Measurements from ENCODE around the gene GRM5. TPM values are rescaled to one million over a fixed set of nuclear protein-coding genes. Genes with fewer than 3 reads are reported as not detected.
"Not testable (repeated sequence)": the region's sequence is repeated elsewhere in the genome, so short reads cannot be mapped to it uniquely, and the experiment has no call there.

GRM5 gene
- total and polyA plus RNA-seq, 2 donors from 2014 or later = 0.06 to 0.63 TPM

DNA sequence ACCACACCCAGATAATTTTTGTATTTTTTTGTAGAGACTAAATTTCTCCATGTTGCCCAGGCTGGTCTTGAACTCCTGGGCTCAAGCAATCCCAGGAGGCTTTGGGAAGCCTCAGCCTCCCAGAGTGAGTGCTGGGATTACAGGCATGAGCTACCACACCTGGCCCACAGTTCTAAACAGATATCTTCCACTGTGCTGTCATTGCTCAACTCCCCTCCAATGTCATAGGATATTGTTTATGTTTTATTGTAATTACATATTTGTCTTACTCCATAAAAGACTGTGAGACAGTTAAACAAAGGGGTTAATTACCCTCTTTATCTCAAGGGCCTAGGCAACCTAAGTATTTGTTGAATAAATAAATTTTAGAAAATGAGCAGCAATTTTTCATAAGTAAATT lies 204.2 kb downstream of the GRM5 start:
- no peaks in the 10 kb centered on the region for H3K36me3 ChIP-seq (ENCODE audit: control insufficient read depth in 2 of 3, insufficient read depth in 3 of 3, low read length in 3 of 3)
- H3K27me3 ChIP-seq (ENCODE audit: control insufficient read depth, insufficient read depth, low read length) = no peaks in the 10 kb centered on the region
- no peak overlapping the region for H3K27ac ChIP-seq (ENCODE audit: low read depth in 2 of 2, low read length in 2 of 2)
- TF ChIP-seq, protein P1, sequence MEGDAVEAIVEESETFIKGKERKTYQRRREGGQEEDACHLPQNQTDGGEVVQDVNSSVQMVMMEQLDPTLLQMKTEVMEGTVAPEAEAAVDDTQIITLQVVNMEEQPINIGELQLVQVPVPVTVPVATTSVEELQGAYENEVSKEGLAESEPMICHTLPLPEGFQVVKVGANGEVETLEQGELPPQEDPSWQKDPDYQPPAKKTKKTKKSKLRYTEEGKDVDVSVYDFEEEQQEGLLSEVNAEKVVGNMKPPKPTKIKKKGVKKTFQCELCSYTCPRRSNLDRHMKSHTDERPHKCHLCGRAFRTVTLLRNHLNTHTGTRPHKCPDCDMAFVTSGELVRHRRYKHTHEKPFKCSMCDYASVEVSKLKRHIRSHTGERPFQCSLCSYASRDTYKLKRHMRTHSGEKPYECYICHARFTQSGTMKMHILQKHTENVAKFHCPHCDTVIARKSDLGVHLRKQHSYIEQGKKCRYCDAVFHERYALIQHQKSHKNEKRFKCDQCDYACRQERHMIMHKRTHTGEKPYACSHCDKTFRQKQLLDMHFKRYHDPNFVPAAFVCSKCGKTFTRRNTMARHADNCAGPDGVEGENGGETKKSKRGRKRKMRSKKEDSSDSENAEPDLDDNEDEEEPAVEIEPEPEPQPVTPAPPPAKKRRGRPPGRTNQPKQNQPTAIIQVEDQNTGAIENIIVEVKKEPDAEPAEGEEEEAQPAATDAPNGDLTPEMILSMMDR (IDR thresholded peaks at IDR 0.05; ENCODE audit: borderline replicate concordance, extremely low read depth, insufficient read depth) = no peak
- no peak overlapping the region for H3K9ac ChIP-seq (ENCODE audit: low read length in 3 of 3)
- H3K4me3 ChIP-seq (ENCODE audit: low read length in 3 of 3) = no peak overlapping the region
- no peaks in the 10 kb centered on the region for H3K4me1 ChIP-seq (ENCODE audit: control insufficient read depth in 2 of 3, insufficient read depth in 2 of 3, low read depth in 1 of 3, low read length in 3 of 3)
- FAIRE-seq = no peak
- no peaks in the 10 kb centered on the region for H3K9me3 ChIP-seq (ENCODE audit: control insufficient read depth in 2 of 3, insufficient read depth in 1 of 3, low read length in 3 of 3)
- intact Hi-C loops (cut with DNase I) = no loop called here
- DNase-seq = no peak

DNA sequence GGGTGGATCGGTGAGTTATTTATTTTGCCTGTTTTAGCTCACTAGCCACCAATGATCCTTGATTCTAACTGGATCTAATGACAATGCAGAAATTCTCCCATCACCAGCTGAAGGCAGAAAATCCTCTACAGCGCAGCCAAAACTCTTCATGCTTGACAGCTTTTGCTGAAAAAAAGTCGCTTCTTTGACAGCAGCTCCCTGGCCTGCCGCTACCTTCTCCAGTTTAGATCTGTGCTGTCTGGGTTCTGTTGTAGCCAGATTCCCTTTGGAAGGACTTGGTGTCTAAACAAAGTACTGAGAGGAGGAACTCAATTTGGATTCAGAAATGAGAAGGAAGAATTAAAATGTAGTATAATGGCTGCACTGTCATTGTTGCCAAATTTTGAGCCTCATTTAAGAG lies 205.4 kb downstream of the GRM5 start:
- H3K27ac ChIP-seq (ENCODE audit: low read depth in 2 of 2, low read length in 2 of 2); intact Hi-C loops (cut with DNase I); H3K9me3 ChIP-seq (ENCODE audit: control insufficient read depth in 2 of 3, insufficient read depth in 1 of 3, low read length in 3 of 3); H3K4me1 ChIP-seq (ENCODE audit: control insufficient read depth in 2 of 3, insufficient read depth in 2 of 3, low read depth in 1 of 3, low read length in 3 of 3); H3K4me3 ChIP-seq (ENCODE audit: low read length in 3 of 3); FAIRE-seq; H3K9ac ChIP-seq (ENCODE audit: low read length in 3 of 3); H3K36me3 ChIP-seq (ENCODE audit: control insufficient read depth in 2 of 3, insufficient read depth in 3 of 3, low read length in 3 of 3); H3K27me3 ChIP-seq (ENCODE audit: control insufficient read depth, insufficient read depth, low read length): not testable (repeated sequence)
- peak in 3 of 5 donors; percentile 11 to 44 (median 13) for DNase-seq

DNA sequence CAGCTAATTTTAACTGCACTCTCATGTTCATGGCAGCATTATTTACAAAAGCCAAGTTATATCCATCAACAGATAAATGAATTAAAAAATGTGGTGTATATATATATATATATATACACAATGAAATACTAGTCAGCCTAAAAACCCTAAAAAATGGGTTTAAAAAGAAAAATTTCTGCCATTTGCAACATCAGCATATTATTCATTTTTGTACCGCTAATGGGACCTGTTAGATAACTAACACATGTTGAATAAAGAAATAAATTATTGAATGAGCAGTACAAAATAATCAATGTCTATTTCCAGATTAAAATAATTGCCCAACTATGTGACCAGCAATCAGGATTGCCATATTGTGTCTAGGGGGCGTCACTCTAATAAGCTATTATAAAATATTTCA lies 211.8 kb downstream of the GRM5 start:
- H3K36me3 ChIP-seq (ENCODE audit: control insufficient read depth in 2 of 3, insufficient read depth in 3 of 3, low read length in 3 of 3); H3K9me3 ChIP-seq (ENCODE audit: control insufficient read depth in 2 of 3, insufficient read depth in 1 of 3, low read length in 3 of 3); H3K27me3 ChIP-seq (ENCODE audit: control insufficient read depth, insufficient read depth, low read length); H3K9ac ChIP-seq (ENCODE audit: low read length in 3 of 3); intact Hi-C loops (cut with DNase I); H3K4me1 ChIP-seq (ENCODE audit: control insufficient read depth in 2 of 3, insufficient read depth in 2 of 3, low read depth in 1 of 3, low read length in 3 of 3); H3K4me3 ChIP-seq (ENCODE audit: low read length in 3 of 3); DNase-seq; FAIRE-seq; H3K27ac ChIP-seq (ENCODE audit: low read depth in 2 of 2, low read length in 2 of 2): not testable (repeated sequence)

DNA sequence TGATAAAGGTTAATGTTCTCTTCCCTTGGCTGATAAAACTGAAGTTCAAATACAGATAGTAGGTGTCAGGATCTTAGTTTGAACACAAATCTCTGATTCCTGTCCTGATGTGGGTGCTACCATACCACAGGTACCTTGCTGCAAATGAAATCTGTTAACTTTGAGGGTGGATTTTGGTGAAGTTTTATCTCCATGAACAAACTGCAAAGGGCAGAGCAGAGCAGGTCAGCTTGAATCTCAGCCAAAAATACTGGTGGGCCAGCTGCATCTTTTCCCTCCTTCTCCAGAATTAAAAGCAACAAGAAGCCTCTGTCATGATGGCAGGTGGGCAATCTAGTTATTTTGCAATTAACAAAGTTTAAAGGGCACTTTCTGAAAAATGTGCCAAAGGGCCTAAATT lies 214.2 kb downstream of the GRM5 start:
- intact Hi-C loops (cut with DNase I); H3K9me3 ChIP-seq (ENCODE audit: control insufficient read depth in 2 of 3, insufficient read depth in 1 of 3, low read length in 3 of 3); H3K27ac ChIP-seq (ENCODE audit: low read depth in 2 of 2, low read length in 2 of 2); H3K9ac ChIP-seq (ENCODE audit: low read length in 3 of 3); H3K36me3 ChIP-seq (ENCODE audit: control insufficient read depth in 2 of 3, insufficient read depth in 3 of 3, low read length in 3 of 3); DNase-seq; H3K27me3 ChIP-seq (ENCODE audit: control insufficient read depth, insufficient read depth, low read length); FAIRE-seq; H3K4me3 ChIP-seq (ENCODE audit: low read length in 3 of 3); H3K4me1 ChIP-seq (ENCODE audit: control insufficient read depth in 2 of 3, insufficient read depth in 2 of 3, low read depth in 1 of 3, low read length in 3 of 3): not testable (repeated sequence)

DNA sequence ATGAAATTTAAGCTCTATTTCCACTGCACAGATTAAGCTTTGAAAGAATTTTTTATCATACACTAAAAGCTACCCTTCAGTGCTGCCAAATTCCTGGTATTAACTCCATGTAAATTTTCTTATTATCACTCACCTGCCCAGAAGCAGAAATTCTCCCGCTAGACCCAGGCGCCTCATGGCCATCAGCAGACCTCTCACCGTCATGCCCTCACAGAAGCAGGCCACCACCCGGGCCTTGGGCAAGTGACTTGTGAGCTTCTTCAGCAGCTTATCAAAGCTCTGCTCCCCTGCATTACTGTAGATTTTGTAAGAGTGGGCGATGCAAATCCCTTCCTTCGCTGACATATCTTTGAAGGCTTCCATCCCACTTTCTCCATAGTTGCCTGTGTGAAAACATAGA lies 216.0 kb downstream of the GRM5 start:
- FAIRE-seq = not testable (repeated sequence)

More for the DNA sequence above, 216.0 kb downstream of the GRM5 start:
- H3K4me1 ChIP-seq (ENCODE audit: control insufficient read depth in 2 of 3, insufficient read depth in 2 of 3, low read depth in 1 of 3, low read length in 3 of 3); H3K27me3 ChIP-seq (ENCODE audit: control insufficient read depth, insufficient read depth, low read length); H3K9me3 ChIP-seq (ENCODE audit: control insufficient read depth in 2 of 3, insufficient read depth in 1 of 3, low read length in 3 of 3); H3K4me3 ChIP-seq (ENCODE audit: low read length in 3 of 3); H3K27ac ChIP-seq (ENCODE audit: low read depth in 2 of 2, low read length in 2 of 2); H3K36me3 ChIP-seq (ENCODE audit: control insufficient read depth in 2 of 3, insufficient read depth in 3 of 3, low read length in 3 of 3); intact Hi-C loops (cut with DNase I); H3K9ac ChIP-seq (ENCODE audit: low read length in 3 of 3); DNase-seq: not testable (repeated sequence)

Measured in kidney (tissue), 14 donors.